NB4 (cell line): ENCODE results near the gene DRAXIN.

Source experiments
- POLR2A ChIP-seq: IDR thresholded peaks from 2 replicates; pipeline ENCODE4 v1.6.1; 2011; ENCODE audit warnings: mild to moderate bottlenecking; ENCODE audit not compliant: insufficient read length; ENCODE audit errors: extremely low read depth
- TF ChIP-seq, protein P1 (sequence below): IDR thresholded peaks from one replicate; pipeline ENCODE4 v1.5.1; 2012; ENCODE audit warnings: low read depth, low read length

DNA sequence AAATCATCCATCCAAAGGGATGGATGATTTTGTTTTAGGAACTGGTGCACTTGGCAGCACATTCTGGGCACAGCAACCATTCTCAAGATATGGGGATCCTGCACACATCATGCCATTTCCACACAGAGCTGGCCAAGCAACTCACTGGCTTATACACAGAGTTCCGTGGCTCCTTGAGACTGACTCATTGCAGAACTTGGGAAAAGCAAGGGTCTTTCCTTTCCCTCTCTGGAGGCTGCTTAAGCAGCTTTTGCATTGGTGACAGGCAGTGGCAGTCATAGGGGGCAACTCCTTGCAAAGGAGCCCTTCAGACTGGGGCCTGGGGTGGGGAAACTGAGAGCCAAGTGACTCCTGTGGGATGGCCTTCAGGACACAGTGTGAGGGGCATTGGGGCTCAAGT is 8.7 kb upstream of the DRAXIN start:
- TF ChIP-seq, protein P1, sequence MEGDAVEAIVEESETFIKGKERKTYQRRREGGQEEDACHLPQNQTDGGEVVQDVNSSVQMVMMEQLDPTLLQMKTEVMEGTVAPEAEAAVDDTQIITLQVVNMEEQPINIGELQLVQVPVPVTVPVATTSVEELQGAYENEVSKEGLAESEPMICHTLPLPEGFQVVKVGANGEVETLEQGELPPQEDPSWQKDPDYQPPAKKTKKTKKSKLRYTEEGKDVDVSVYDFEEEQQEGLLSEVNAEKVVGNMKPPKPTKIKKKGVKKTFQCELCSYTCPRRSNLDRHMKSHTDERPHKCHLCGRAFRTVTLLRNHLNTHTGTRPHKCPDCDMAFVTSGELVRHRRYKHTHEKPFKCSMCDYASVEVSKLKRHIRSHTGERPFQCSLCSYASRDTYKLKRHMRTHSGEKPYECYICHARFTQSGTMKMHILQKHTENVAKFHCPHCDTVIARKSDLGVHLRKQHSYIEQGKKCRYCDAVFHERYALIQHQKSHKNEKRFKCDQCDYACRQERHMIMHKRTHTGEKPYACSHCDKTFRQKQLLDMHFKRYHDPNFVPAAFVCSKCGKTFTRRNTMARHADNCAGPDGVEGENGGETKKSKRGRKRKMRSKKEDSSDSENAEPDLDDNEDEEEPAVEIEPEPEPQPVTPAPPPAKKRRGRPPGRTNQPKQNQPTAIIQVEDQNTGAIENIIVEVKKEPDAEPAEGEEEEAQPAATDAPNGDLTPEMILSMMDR: no peak
- TF ChIP-seq POLR2A: no peak
